HG03521 (cell line): ENCODE measurements around the gene CD24.
"Not testable (repeated sequence)": the region's sequence is repeated elsewhere in the genome, so short reads cannot be mapped to it uniquely, and the experiment has no call there.

Source experiments
- ATAC-seq: cut with Tn5 transposase; IDR thresholded peaks from one replicate; pipeline ENCODE4 v1.9.1; 2021; ENCODE audit warnings: mild to moderate bottlenecking, moderate library complexity; ENCODE audit not compliant: unreplicated experiment

Gene CD24

GRCh38 chr6:106970769-106971168 is 3.8 kb downstream of the CD24 start:
- not testable (repeated sequence) for ATAC-seq

- no peak for ATAC-seq
Observed at GRCh38 chr6:106967936-106968555, 6.5 kb downstream of the CD24 start.

- no peak for ATAC-seq
Observed at GRCh38 chr6:106966671-106967640, 7.6 kb downstream of the CD24 start.

GRCh38 chr6:106966229-106966628 is 8.3 kb downstream of the CD24 start:
- ATAC-seq, result no peak

GRCh38 chr6:106964954-106965353 is 9.6 kb downstream of the CD24 start:
- ATAC-seq, result no peak

GRCh38 chr6:106964099-106964498 is 10.4 kb downstream of the CD24 start:
- no peak for ATAC-seq

- ATAC-seq, result no peak
Observed at GRCh38 chr6:106963544-106963943, 11.0 kb downstream of the CD24 start.

GRCh38 chr6:106961801-106962200 is 12.7 kb downstream of the CD24 start:
- no peak for ATAC-seq

DNA sequence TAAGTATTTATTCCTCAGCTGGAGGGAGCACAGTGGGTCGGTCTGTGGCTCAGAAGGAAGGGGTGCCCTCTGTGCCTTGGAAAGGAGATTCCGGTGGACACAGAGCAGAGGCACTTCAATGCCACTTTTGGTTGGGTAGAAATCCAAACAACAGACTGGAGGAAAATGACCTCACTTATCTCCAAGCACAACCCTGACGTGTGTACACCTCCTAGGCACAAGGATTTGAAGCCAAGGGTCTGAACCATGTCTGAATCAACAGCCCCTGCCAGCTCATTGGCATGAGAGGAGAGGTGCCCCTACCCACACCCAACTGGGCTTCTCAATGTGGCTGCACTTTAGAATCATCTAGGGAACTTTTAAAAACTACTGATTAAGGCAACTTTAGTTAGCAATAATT is 13.4 kb downstream of the CD24 start:
- ATAC-seq, result no peak

DNA sequence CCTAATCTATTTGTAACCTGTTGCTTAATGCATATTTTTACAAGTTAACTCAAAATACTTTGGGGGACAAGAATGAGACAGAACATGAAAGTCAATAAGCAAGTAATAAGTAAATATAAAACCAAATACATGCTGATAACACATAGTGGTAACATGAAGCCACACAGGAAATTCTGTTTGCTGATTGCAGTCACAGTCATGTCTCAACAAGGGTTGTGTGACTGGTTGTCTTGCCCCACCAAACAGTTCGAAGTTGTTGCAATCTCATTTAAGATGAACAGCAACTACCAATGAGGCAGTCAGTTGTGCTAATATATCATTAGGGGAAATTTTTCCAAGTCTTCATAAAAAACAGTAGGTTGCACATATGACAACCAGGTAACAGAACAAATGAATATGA is 14.5 kb downstream of the CD24 start:
- ATAC-seq, result no peak

DNA sequence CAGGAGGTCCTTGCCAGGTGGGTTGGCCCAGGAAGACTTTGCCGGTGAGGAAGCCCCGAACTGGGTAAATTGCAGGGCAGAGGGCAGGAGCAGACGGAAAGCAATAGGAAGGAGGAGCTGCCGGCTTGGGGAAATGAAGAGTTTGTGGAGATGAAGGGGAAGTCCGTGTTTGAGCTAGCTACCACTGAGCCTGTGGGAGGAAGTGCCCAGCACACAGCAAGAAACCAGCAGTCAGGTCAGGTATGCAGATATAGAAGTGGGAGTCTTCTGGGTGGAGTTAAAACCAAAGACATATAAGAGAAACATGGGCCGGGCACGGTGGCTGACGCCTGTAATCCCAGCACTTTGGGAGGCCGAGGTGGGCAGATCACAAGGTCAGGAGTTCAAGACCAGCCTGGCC is 34.7 kb downstream of the CD24 start:
- no peak for ATAC-seq

GRCh38 chr6:106939208-106939607 is 35.3 kb downstream of the CD24 start:
- no peak for ATAC-seq

GRCh38 chr6:106927531-106928398 is 46.8 kb downstream of the CD24 start:
- no peak for ATAC-seq

GRCh38 chr6:106925948-106926347 is 48.6 kb downstream of the CD24 start:
- ATAC-seq, result no peak

- no peak for ATAC-seq
Observed at GRCh38 chr6:106924694-106925523, 49.6 kb downstream of the CD24 start.

GRCh38 chr6:106922626-106923025 is 51.9 kb downstream of the CD24 start:
- ATAC-seq, result no peak
